Endothelial cell of umbilical vein (primary cell): Measurements from ENCODE around the gene KRT78. TPM values are rescaled to one million over a fixed set of nuclear protein-coding genes. Genes with fewer than 3 reads are reported as not detected.

ENCODE experiments used
- BruUV-seq: library from RNA; stranded (reverse); fragments of 400-500 nt; replicated peaks from 2 replicates; lab custom pipeline; 2021; lab: Mats Ljungman, UMichigan
- CTCF ChIA-PET: fragments of 300-600, 350-600 bp; sonication (Branson Sonifier 250); formaldehyde crosslinking; loops from one replicate; lab custom pipeline; 2021; ENCODE audit warnings: antibody characterized with exemption, inconsistent platforms; lab: Charles Lee
- POLR2A ChIA-PET: fragments of 300-600, 350-600 bp; sonication (Branson Sonifier 250); formaldehyde crosslinking; loops from one replicate; lab custom pipeline; 2021; ENCODE audit warnings: antibody characterized with exemption, inconsistent platforms; lab: Charles Lee
- DNase-seq: peaks from one replicate; pipeline ENCODE4 v3.0.0-alpha.2; 2011; ENCODE audit warnings: low read depth, low spot score
- FAIRE-seq: peaks from 2 replicates; lab custom pipeline; 2011; peaks lifted over from hg19 to GRCh38; lab: Jason Lieb, UNC
- H2AFZ ChIP-seq: 2 replicates; pipeline ENCODE4 v1.6.0; 2012; ENCODE audit warnings: low read depth, low read length, control low read depth, inconsistent platforms
- H3K27ac ChIP-seq: 2 replicates; pipeline ENCODE4 v1.5.1; 2011; ENCODE audit warnings: low read depth, mild to moderate bottlenecking, control low read depth, low read length, moderate library complexity; ENCODE audit not compliant: insufficient read depth
- H3K27me3 ChIP-seq, 2 experiments: 2 replicates each; pipeline versions ENCODE4 v1.6.0 to v1.6.1; 2011; ENCODE audit warnings: low read length in 2 of 2, mixed read lengths in 1 of 2; ENCODE audit not compliant: control insufficient read depth in 2 of 2, insufficient read depth in 2 of 2
- H3K36me3 ChIP-seq, 2 experiments: 2 replicates in 1 of 2; 3 replicates in 1 of 2; pipeline ENCODE4 v1.5.1; 2011; ENCODE audit warnings: low read length in 2 of 2, mild to moderate bottlenecking in 1 of 2, moderate library complexity in 1 of 2; ENCODE audit not compliant: control insufficient read depth in 2 of 2, insufficient read depth in 2 of 2; ENCODE audit errors: extremely low read depth in 1 of 2
- H3K4me1 ChIP-seq: 3 replicates; pipeline ENCODE4 v1.5.1; 2011; ENCODE audit warnings: mild to moderate bottlenecking, low read length; ENCODE audit not compliant: control insufficient read depth, insufficient read depth; ENCODE audit errors: extremely low read depth
- H3K4me2 ChIP-seq: 2 replicates; pipeline ENCODE4 v1.6.1; 2011; ENCODE audit warnings: low read length, control low read depth, mixed read lengths; ENCODE audit not compliant: insufficient read depth
- H3K4me3 ChIP-seq, 3 experiments: fragments of 200-600 bp in 1 of 3; sonication (generic), shearing (Covaris generic) in 1 of 3; replicated peaks in 1 of 3; 2 replicates each; pipeline ENCODE4 v1.5.1; 2011 to 2016; ENCODE audit warnings: control low read depth in 3 of 3, low read length in 3 of 3, mild to moderate bottlenecking in 2 of 3, inconsistent platforms in 1 of 3, low read depth in 1 of 3, moderate library complexity in 1 of 3; ENCODE audit not compliant: insufficient read depth in 1 of 3
- H3K79me2 ChIP-seq: 2 replicates; pipeline ENCODE4 v1.6.0; 2012; ENCODE audit warnings: low read length, inconsistent platforms; ENCODE audit not compliant: control insufficient read depth, insufficient read depth
- H3K9ac ChIP-seq: replicated peaks from 2 replicates; pipeline ENCODE3; 2011; ENCODE audit warnings: low read length, control low read depth; ENCODE audit not compliant: insufficient read depth; ENCODE audit errors: extremely low read depth
- H3K9me1 ChIP-seq: replicated peaks from 3 replicates; pipeline ENCODE4 v1.6.0; 2011; ENCODE audit warnings: mild to moderate bottlenecking, low read length; ENCODE audit not compliant: control insufficient read depth, insufficient read depth; ENCODE audit errors: extremely low read depth
- H3K9me3 ChIP-seq: replicated peaks from 2 replicates; pipeline ENCODE4 v1.5.1; 2012; ENCODE audit warnings: low read length, inconsistent platforms; ENCODE audit not compliant: control insufficient read depth, insufficient read depth
- H4K20me1 ChIP-seq: replicated peaks from 2 replicates; pipeline ENCODE3; 2011; ENCODE audit warnings: mild to moderate bottlenecking, low read length; ENCODE audit not compliant: control insufficient read depth, insufficient read depth; ENCODE audit errors: extremely low read depth
- CTCF ChIP-seq, 2 donors: IDR thresholded peaks; 1 replicate in 1 of 2; 2 replicates in 1 of 2; pipeline ENCODE4 v1.5.1; 2011; ENCODE audit warnings: low read length in 2 of 2, mild to moderate bottlenecking in 2 of 2, moderate library complexity in 2 of 2, control low read depth in 1 of 2, inconsistent platforms in 1 of 2, low read depth in 1 of 2; ENCODE audit not compliant: insufficient read depth in 1 of 2; ENCODE audit errors: extremely low read depth in 1 of 2
- EZH2 ChIP-seq: IDR thresholded peaks from 2 replicates; pipeline ENCODE4 v1.6.1; 2012; ENCODE audit warnings: borderline replicate concordance, low read depth, mild to moderate bottlenecking, moderate library complexity, low read length, inconsistent platforms; ENCODE audit not compliant: severe bottlenecking
- FOS ChIP-seq: IDR thresholded peaks from 2 replicates; pipeline ENCODE4 v1.6.1; 2011; ENCODE audit warnings: mild to moderate bottlenecking, low read length, moderate library complexity, borderline replicate concordance; ENCODE audit not compliant: insufficient read depth
- GATA2 ChIP-seq: IDR thresholded peaks from 2 replicates; pipeline ENCODE4 v1.7.0; 2011; ENCODE audit warnings: low read depth, mild to moderate bottlenecking, moderate library complexity, mixed read lengths, low read length; ENCODE audit not compliant: insufficient read length, insufficient read depth
- JUN ChIP-seq: IDR thresholded peaks from 2 replicates; pipeline ENCODE4 v1.6.1; 2011; ENCODE audit warnings: borderline replicate concordance, low read depth; ENCODE audit not compliant: insufficient read length, insufficient read depth
- MAX ChIP-seq: IDR thresholded peaks from 2 replicates; pipeline ENCODE4 v1.6.1; 2011; ENCODE audit not compliant: insufficient read depth, insufficient read length
- MYC ChIP-seq: IDR thresholded peaks from one replicate; pipeline ENCODE4 v1.6.1; 2011; ENCODE audit warnings: mild to moderate bottlenecking, low read depth, low read length
- POLR2A ChIP-seq: IDR thresholded peaks from 2 replicates; pipeline ENCODE4 v1.6.1; 2012; ENCODE audit warnings: low read depth, mild to moderate bottlenecking, control low read depth, low read length
- POLR2AphosphoS5 ChIP-seq: IDR thresholded peaks from 2 replicates; pipeline ENCODE4 v1.6.1; 2012; ENCODE audit warnings: low read depth, mild to moderate bottlenecking, control low read depth, low read length, moderate library complexity; ENCODE audit not compliant: insufficient read depth
- dilution Hi-C: fragments of 300-500 bp; cut with MboI; formaldehyde crosslinking; loops from one replicate; pipeline ENCODE4 v1.15.0; 2019; ENCODE audit warnings: low sequenced_read_pairs; ENCODE audit not compliant: extremely low pct_ligation_motif_present
- intact Hi-C: fragments of 100-400 bp; cut with micrococcal nuclease; formaldehyde crosslinking; loops from one replicate; pipeline ENCODE4 v1.10.0; 2022
- polyA plus RNA-seq, 4 experiments: library from polyadenylated mRNA; depleted of rRNA in 3 of 4; stranded (reverse) in 3 of 4; unstranded in 1 of 4; fragments of >200 nt; gene quantifications; 2 replicates each; pipeline versions ENCODE4 v1.2.1 to v1.2.3, GENCODE V29; 2011 to 2012; ENCODE audit warnings: missing spikeins in 1 of 4
- total RNA-seq: library from RNA; stranded (reverse); gene quantifications from 2 replicates; pipeline ENCODE4 v1.2.3, GENCODE V29; 2021

The KRT78 gene
- total and polyA plus RNA-seq, 2 donors (not counting 3 experiments of a cell fraction or from before 2014, with no cell fraction given) = not detected

GRCh38 chr12:52815676-52816588, 32.9 kb downstream of the KRT78 start:
- Histone ChIP-seq H3K79me2 (no peaks in the 10 kb centered on the region), H2AFZ (no peak overlapping the region), H3K4me2 (no peak overlapping the region), H3K9me1 (no peaks in the 10 kb centered on the region), H3K4me3 (no peak overlapping the region), H3K27me3 (peaks cover 0 to 1% of the 10 kb centered on the region in 2 experiments), H3K4me1 (no peaks in the 10 kb centered on the region), H3K9me3 (no peaks in the 10 kb centered on the region), H3K36me3 (no peaks in the 10 kb centered on the region), H4K20me1 (no peaks in the 10 kb centered on the region), H3K27ac (no peak overlapping the region), H3K9ac (no peak overlapping the region)
- ChIA-PET CTCF (interaction anchor here (1.5 kb wide), 1 partner anchor 50 kb away, joined by 3 read pairs; no protein-coding TSS in a partner anchor), POLR2A (no interaction called here)
- no peak for DNase-seq
- intact Hi-C loops = no loop called here
- BruUV-seq = no TSS peak
- dilution Hi-C loops = no loop called here
- no peak for TF ChIP-seq MAX
- TF ChIP-seq MYC = no peak
- no peak for TF ChIP-seq JUN
- TF ChIP-seq POLR2AphosphoS5 = no peak
- TF ChIP-seq POLR2A = no peak
- no peak for TF ChIP-seq CTCF (IDR thresholded peaks at IDR 0.05; ENCODE audit: extremely low read depth in 1 of 2, insufficient read depth in 1 of 2, low read depth in 1 of 2, low read length in 2 of 2)
- no peak for TF ChIP-seq GATA2
- no peak for TF ChIP-seq FOS
- no peak for TF ChIP-seq EZH2
- FAIRE-seq = no peak
